Nephron progenitor cell (in vitro differentiated cells): ENCODE results near the gene RAB26.
A peak's percentile ranks its signal among the peaks of the same experiment; 100 is the strongest.
"Not testable (repeated sequence)": the region's sequence is repeated elsewhere in the genome, so short reads cannot be mapped to it uniquely, and the experiment has no call there.

ENCODE experiments used
- DNase-seq: peaks from one replicate; pipeline ENCODE4 v3.0.0; 2021
- H3K27ac Mint-ChIP-seq: 2 replicates; pipeline ENCODE4 v1.8.0; 2021; ENCODE audit warnings: mild to moderate bottlenecking, moderate library complexity, mixed read lengths
- H3K27me3 Mint-ChIP-seq: 2 replicates; pipeline ENCODE4 v1.8.0; 2021; ENCODE audit warnings: mild to moderate bottlenecking, low read depth, mixed read lengths; ENCODE audit not compliant: poor library complexity
- H3K36me3 Mint-ChIP-seq: 2 replicates; pipeline ENCODE4 v1.8.0; 2021; ENCODE audit warnings: low read depth, mixed read lengths
- H3K4me1 Mint-ChIP-seq: 2 replicates; pipeline ENCODE4 v1.8.0; 2021; ENCODE audit warnings: mixed read lengths
- H3K4me3 Mint-ChIP-seq: 2 replicates; pipeline ENCODE4 v1.8.0; 2021; ENCODE audit warnings: mild to moderate bottlenecking, moderate library complexity, mixed read lengths
- H3K9me3 Mint-ChIP-seq: 2 replicates; pipeline ENCODE4 v1.8.0; 2021; ENCODE audit warnings: mild to moderate bottlenecking, moderate library complexity, mixed read lengths
- CTCF ChIP-seq: fragments of 200-600 bp; sonication (generic); IDR thresholded peaks from 2 replicates; pipeline ENCODE4 v1.5.0; 2021; ENCODE audit warnings: antibody characterized with exemption

Gene RAB26

DNA sequence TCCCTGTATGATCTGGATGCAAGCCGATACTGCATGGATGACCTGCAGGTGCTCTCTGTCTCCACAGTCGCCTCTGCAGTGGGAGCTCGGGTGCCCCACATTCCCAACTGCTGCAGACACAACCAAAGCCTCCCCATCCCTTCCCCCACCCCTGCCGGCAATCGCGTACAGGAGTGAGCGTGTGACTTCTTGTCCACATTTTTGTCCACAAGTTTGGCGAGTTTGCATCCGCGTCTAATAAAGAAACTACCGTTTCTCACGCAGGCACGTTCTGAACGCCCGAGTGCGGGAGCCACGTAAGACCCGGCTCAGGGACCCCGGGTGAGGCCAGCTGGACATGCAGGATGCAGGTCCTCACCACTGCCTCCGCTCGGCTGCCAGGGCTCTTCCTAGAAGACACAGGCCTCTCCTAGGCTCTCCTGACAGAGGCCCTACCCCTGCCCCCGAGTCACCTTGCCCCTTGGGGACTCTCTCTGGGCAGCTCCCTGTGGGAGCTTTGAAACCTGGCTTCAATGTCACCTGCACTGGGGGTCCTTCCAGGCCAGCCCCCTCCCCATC is 18.5 kb upstream of the RAB26 start:
- not testable (repeated sequence) for H3K9me3 Mint-ChIP-seq, H3K36me3 Mint-ChIP-seq, DNase-seq, H3K4me3 Mint-ChIP-seq, H3K27me3 Mint-ChIP-seq
- peaks cover 50% of the 10 kb centered on the region for H3K4me1 Mint-ChIP-seq
- peak overlapping the region; percentile 85 for H3K27ac Mint-ChIP-seq

DNA sequence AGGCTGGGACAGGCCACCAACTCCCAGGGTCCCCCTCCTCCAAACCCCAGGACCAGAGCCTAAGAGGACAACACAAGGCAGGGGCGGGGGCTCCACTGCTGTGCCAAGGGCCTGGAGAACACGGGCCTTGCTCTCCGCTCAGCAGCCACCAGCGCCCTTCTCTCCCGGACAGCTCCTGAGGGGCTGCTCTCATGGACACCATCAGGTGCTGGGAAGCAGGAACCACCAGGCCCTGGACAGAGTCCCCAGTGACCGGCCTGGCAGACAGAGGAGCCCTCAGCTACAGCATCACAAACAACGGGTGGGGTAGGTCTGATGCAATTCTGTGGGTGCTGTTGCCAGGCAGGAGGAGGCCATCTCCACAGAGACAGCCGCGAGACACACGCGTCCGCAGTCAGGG is 14.6 kb upstream of the RAB26 start:
- H3K4me3 Mint-ChIP-seq, H3K36me3 Mint-ChIP-seq, H3K27ac Mint-ChIP-seq, DNase-seq, H3K9me3 Mint-ChIP-seq: not testable (repeated sequence)
- Mint-ChIP-seq H3K4me1 (peaks cover 28% of the 10 kb centered on the region), H3K27me3 (peaks cover 10% of the 10 kb centered on the region)

DNA sequence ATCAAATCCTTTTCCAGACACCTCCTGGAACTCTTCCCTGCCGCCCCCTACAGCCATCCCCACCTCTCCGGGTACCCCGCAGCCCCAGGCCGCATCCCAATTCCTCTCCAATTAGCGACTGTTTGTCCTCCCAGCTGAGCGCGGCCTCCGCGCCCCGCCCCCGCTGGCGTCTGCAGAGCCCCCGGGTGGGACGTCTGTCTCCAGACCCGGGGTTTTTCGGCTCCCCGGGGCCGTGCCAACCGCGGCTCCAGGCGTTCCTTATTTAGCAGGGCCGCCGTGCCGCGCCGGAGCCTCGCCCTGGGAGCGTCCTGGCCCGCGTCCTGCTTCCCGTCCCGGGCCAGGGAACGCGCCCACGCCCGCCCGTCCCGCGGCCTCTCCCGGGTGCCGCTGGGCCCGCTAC is 13.4 kb upstream of the RAB26 start:
- Mint-ChIP-seq H3K4me1 (peaks cover 20% of the 10 kb centered on the region), H3K4me3 (peak overlapping the region; percentile 86), H3K27me3 (peaks cover 10% of the 10 kb centered on the region)
- H3K27ac Mint-ChIP-seq, H3K36me3 Mint-ChIP-seq, DNase-seq, H3K9me3 Mint-ChIP-seq: not testable (repeated sequence)

- Mint-ChIP-seq H3K27me3 (peaks cover 16% of the 10 kb centered on the region), H3K4me3 (peak within 1 kb of the TSS; percentile 89), H3K4me1 (peaks cover 18% of the 10 kb centered on the region), H3K27ac (peak within 1 kb of the TSS; percentile 56)
- not testable (repeated sequence) for H3K9me3 Mint-ChIP-seq, H3K36me3 Mint-ChIP-seq
- DNase-seq = peak; percentile 100
Observed at GRCh38 chr16:2135770-2136490, 12.5 kb upstream of the RAB26 start, which contains the start of gene PKD1. PKD1 (minus strand) TSS chr16:2135898; CDS start chr16:2135689, 209 bp downstream.

DNA sequence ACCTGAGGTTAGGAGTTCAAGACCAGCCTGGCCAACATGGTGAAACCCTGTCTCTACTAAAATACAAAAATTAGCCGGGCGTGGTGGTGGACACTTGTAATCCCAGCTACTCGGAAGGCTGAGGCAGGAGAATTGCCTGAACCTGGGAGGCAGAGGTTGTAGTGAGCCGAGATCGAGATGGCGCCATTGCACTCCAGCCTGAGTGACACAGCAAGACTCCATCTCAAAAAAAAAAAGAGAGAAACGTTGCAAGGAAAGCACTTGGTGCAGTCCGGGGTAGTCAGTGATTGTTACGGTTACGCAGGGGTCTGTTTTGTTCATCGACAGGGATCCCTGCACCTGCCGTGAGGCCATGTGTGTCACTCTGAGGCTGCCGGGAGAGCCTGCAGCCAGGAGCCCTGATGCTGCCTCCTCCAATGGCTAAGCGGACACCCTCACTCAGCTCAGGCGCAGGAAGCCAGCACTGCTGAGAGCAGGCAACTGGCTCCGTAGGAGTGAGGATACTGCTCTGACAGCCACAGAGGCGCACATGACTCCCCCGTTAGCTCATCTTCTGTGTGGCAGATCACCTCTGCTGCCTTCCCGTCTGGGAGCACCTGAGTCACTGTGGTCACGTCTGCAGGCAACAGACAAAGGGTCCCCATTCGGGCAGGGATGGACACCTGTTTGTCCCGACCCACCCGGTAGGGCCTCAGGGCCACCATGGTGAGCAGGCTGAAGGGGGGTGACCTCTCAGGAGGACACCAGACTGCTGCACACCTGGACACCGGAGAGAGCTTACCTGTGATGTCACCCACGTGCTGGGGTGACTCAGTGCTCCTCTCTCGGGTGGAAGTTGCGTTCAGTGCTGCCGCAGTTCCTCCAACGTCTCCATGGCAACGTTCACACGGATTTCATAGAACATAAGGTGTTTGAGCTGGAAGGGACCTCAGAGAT is 5.2 kb upstream of the RAB26 start:
- peaks cover 5% of the 10 kb centered on the region for H3K36me3 Mint-ChIP-seq
- H3K27ac Mint-ChIP-seq = no peak overlapping the region
- peaks cover 18% of the 10 kb centered on the region for H3K4me1 Mint-ChIP-seq
- DNase-seq = no peak
- no peak for TF ChIP-seq CTCF
- H3K27me3 Mint-ChIP-seq = peaks cover 9% of the 10 kb centered on the region
- H3K9me3 Mint-ChIP-seq = no peaks in the 10 kb centered on the region
- H3K4me3 Mint-ChIP-seq = no peak overlapping the region

DNA sequence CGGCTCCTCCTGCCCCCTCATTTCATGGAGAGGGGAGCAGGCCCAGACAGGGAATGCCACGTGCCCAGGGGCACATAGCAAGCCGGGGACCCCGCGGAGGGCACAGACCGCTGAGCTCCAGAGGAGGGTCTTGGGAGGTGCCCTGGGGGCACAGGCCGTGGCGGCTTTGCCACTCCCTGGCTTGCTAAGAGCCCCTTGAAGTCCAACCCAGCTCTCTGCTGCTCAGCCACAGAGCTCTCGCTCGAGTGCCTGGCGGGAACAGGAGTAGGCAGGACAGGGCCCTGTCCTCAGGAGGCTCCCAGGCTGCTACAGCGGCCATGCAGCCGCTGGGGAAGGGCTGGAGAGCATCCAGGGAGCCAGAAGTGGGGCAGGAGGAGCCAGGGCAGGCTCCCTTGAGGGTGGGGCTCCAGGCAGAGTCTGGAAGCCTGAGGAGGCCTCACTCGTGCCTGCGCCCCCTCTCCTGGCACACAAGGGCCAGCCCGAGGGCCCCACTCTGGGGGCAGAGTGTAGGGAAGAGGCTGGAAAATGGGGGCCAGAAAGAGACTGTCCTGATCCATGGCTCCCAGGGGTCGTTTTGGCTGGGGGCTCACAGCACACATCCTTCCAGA is 4.4 kb upstream of the RAB26 start:
- Mint-ChIP-seq H3K9me3 (no peaks in the 10 kb centered on the region), H3K4me3 (no peak overlapping the region)

DNA sequence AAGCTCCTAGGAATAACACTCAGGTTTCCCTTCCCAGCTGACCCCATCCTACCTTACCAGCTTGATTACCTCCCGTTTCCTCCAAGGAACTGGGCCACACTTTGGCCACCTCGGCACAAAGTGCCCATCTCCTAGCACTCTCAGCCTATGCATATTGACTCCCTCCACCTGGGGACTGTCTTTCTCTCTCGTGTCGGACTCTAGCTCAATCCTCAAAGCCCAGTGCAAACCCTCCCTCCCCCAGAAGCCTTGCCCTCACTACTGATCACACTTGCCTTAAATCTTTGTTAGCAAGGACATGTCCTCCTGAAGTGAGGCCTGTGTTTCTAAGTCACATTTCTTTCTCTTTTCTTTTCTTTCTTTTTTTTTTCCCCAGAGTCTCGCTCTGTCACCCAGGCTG is 2.6 kb upstream of the RAB26 start:
- Mint-ChIP-seq H3K27me3 (peaks cover 9% of the 10 kb centered on the region), H3K9me3 (no peaks in the 10 kb centered on the region), H3K36me3 (peaks cover 5% of the 10 kb centered on the region), H3K4me1 (peaks cover 31% of the 10 kb centered on the region), H3K4me3 (no peak overlapping the region), H3K27ac (peak overlapping the region; percentile 85)
- DNase-seq = no peak
- TF ChIP-seq CTCF = no peak

More for the DNA sequence above, 4.4 kb upstream of the RAB26 start:
- peaks cover 5% of the 10 kb centered on the region for H3K36me3 Mint-ChIP-seq
- no peak overlapping the region for H3K27ac Mint-ChIP-seq
- DNase-seq = no peak
- TF ChIP-seq CTCF = no peak
- peaks cover 18% of the 10 kb centered on the region for H3K4me1 Mint-ChIP-seq
- peaks cover 9% of the 10 kb centered on the region for H3K27me3 Mint-ChIP-seq
